HL-60 (cell line): ENCODE measurements around the gene GFOD1.
"Not testable (repeated sequence)": the region's sequence is repeated elsewhere in the genome, so short reads cannot be mapped to it uniquely, and the experiment has no call there.

Source experiments
- DNase-seq, 2 experiments: peaks; one replicate each; pipeline ENCODE4 v3.0.0-alpha.2; 2010 to 2020; ENCODE audit warnings: low read depth in 1 of 2, low spot score in 1 of 2
- H3K27ac ChIP-seq: fragments of 250-450 bp; sonication (Bioruptor Pico); replicated peaks from 2 replicates; pipeline ENCODE4 v1.5.1; 2020; ENCODE audit warnings: mild to moderate bottlenecking, moderate library complexity
- H3K27me3 ChIP-seq: fragments of 250-450 bp; sonication (Bioruptor Pico); 2 replicates; pipeline ENCODE4 v1.5.1; 2021; ENCODE audit warnings: mild to moderate bottlenecking, moderate library complexity; ENCODE audit not compliant: insufficient read depth, poor library complexity, severe bottlenecking
- H3K4me3 ChIP-seq: replicated peaks from 2 replicates; pipeline ENCODE4 v1.5.1; 2011; ENCODE audit warnings: mild to moderate bottlenecking, control low read depth, low read length; ENCODE audit not compliant: insufficient read depth
- CTCF ChIP-seq: IDR thresholded peaks from one replicate; pipeline ENCODE4 v1.5.1; 2011; ENCODE audit warnings: low read length, control low read depth, inconsistent platforms; ENCODE audit not compliant: insufficient read depth
- GABPA ChIP-seq: IDR thresholded peaks from 2 replicates; pipeline ENCODE4 v1.6.1; 2012; ENCODE audit warnings: low read depth
- POLR2AphosphoS5 ChIP-seq: IDR thresholded peaks from 2 replicates; pipeline ENCODE4 v1.6.1; 2012; ENCODE audit warnings: low read depth
- REST ChIP-seq: IDR thresholded peaks from 2 replicates; pipeline ENCODE4 v1.6.1; 2012; ENCODE audit warnings: low read depth; ENCODE audit not compliant: insufficient replicate concordance
- SPI1 ChIP-seq: IDR thresholded peaks from 2 replicates; pipeline ENCODE4 v1.6.1; 2012; ENCODE audit warnings: low read depth, mild to moderate bottlenecking, borderline replicate concordance

The GFOD1 gene

GRCh38 chr6:13513626-13514502, 26.5 kb upstream of the GFOD1 start:
- Histone ChIP-seq H3K27ac (no peak overlapping the region), H3K4me3 (no peak overlapping the region), H3K27me3 (no peaks in the 10 kb centered on the region)
- DNase-seq: peak in 1 of 2 experiments; percentile 33
- no peak for TF ChIP-seq GABPA
- no peak for TF ChIP-seq REST
- no peak for TF ChIP-seq CTCF
- TF ChIP-seq SPI1: no peak
- no peak for TF ChIP-seq POLR2AphosphoS5

GRCh38 chr6:13512900-13513299, 25.5 kb upstream of the GFOD1 start:
- H3K27me3 ChIP-seq: no peaks in the 10 kb centered on the region
- DNase-seq: no peak
- no peak overlapping the region for H3K27ac ChIP-seq
- H3K4me3 ChIP-seq: no peak overlapping the region
- TF ChIP-seq REST (no peak), GABPA (no peak), CTCF (no peak), SPI1 (no peak), POLR2AphosphoS5 (no peak)

- TF ChIP-seq GABPA: no peak
- no peak for TF ChIP-seq SPI1
- no peak for TF ChIP-seq REST
- TF ChIP-seq CTCF: no peak
- Histone ChIP-seq H3K4me3 (no peak overlapping the region), H3K27me3 (no peaks in the 10 kb centered on the region), H3K27ac (no peak overlapping the region)
- no peak for DNase-seq
These were observed 24.7 kb upstream of the GFOD1 start for GRCh38 chr6:13511913-13512717.

- not testable (repeated sequence) for H3K4me3 ChIP-seq, H3K27me3 ChIP-seq, DNase-seq, H3K27ac ChIP-seq
These were observed 23.8 kb upstream of the GFOD1 start for GRCh38 chr6:13511141-13511571.

GRCh38 chr6:13510433-13510832, 23.0 kb upstream of the GFOD1 start:
- H3K4me3 ChIP-seq, H3K27me3 ChIP-seq, H3K27ac ChIP-seq, DNase-seq: not testable (repeated sequence)
